Spinal cord (tissue), 10 donors: ENCODE data around the gene PTPRG. TPM values are rescaled to one million over a fixed set of nuclear protein-coding genes. Genes with fewer than 3 reads are reported as not detected.

Source experiments
- DNase-seq, 6 donors: peaks; one replicate each; pipeline versions ENCODE4 v3.0.0 to v3.0.0-alpha.2; 2013 to 2015; ENCODE audit warnings: low spot score in 6 of 6, low read depth in 4 of 6
- H3K27ac ChIP-seq: one replicate; pipeline ENCODE4 v1.5.1; 2013; ENCODE audit warnings: low read depth, low read length, control low read depth
- H3K27me3 ChIP-seq: one replicate; pipeline ENCODE4 v1.6.1; 2013; ENCODE audit warnings: low read length; ENCODE audit not compliant: control insufficient read depth, insufficient read depth
- H3K36me3 ChIP-seq: one replicate; pipeline ENCODE4 v1.6.1; 2013; ENCODE audit warnings: low read length; ENCODE audit not compliant: control insufficient read depth, insufficient read depth
- H3K4me1 ChIP-seq: one replicate; pipeline ENCODE4 v1.6.1; 2013; ENCODE audit warnings: low read length; ENCODE audit not compliant: control insufficient read depth, insufficient read depth
- H3K4me3 ChIP-seq: one replicate; pipeline ENCODE4 v1.5.1; 2013; ENCODE audit warnings: low read depth, low read length, control low read depth
- H3K9me3 ChIP-seq: one replicate; pipeline ENCODE4 v1.6.1; 2013; ENCODE audit warnings: low read length; ENCODE audit not compliant: control insufficient read depth, insufficient read depth
- WGBS: methylation state at CpG from one replicate; pipeline ENCODE4 v1.1.5; 2013; ENCODE audit warnings: missing lambda C conversion rate; ENCODE audit not compliant: insufficient coverage; 5-methylcytosine and 5-hydroxymethylcytosine counted together
- polyA plus RNA-seq, 2 donors: library from polyadenylated mRNA; unstranded; fragments of 120-200 nt; gene quantifications; one replicate each; pipeline ENCODE4 v1.2.1, GENCODE V29; 2013; ENCODE audit not compliant: insufficient read length in 2 of 2
- total RNA-seq, 2 donors: library from RNA; depleted of rRNA in 1 of 2; stranded (reverse); fragments of 120-200 nt in 1 of 2; fragments of >200 nt in 1 of 2; gene quantifications; one replicate each; pipeline versions ENCODE4 v1.2.3 to v1.2.4, GENCODE V29; 2013 to 2014
- donor health status: healthy.

PTPRG gene
- total and polyA plus RNA-seq, 4 donors = 29.2 to 106 (median 60.2) TPM

DNA sequence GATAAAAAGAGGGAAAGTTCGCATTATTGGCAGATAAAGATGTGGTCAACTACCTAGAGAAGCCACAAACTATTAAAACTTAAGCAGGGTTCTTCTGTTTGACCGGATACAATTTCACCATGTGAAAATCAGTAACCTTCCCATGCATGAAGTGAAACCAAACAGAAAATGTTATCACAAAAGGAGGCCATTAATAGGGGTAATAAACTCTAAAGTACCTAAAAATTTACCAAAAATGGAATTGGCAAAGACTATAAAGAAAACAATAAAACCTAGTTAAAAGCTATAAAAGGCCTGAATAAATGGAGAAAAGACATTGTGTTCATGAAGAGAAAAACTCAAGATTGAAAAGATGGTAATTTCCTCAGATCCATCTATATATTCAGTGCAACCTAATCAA, 728.6 kb downstream of the PTPRG start:
- Histone ChIP-seq H3K36me3 (no peaks in the 10 kb centered on the region), H3K4me3 (no peak overlapping the region), H3K4me1 (no peaks in the 10 kb centered on the region), H3K9me3 (no peaks in the 10 kb centered on the region), H3K27me3 (no peaks in the 10 kb centered on the region), H3K27ac (no peak overlapping the region)
- no CpG with 5 or more reads among the region's 2 CpGs for WGBS
- DNase-seq = no peak

- peak in 1 of 6 donors; percentile 16 for DNase-seq
- no peak overlapping the region for H3K27ac ChIP-seq
- no peaks in the 10 kb centered on the region for H3K27me3 ChIP-seq
- no CpG with 5 or more reads among the region's 2 CpGs for WGBS
- H3K4me3 ChIP-seq = no peak overlapping the region
- no peaks in the 10 kb centered on the region for H3K36me3 ChIP-seq
- no peaks in the 10 kb centered on the region for H3K4me1 ChIP-seq
- H3K9me3 ChIP-seq = no peaks in the 10 kb centered on the region
Observed at GRCh38 chr3:62293051-62293780, 731.8 kb downstream of the PTPRG start.

DNA sequence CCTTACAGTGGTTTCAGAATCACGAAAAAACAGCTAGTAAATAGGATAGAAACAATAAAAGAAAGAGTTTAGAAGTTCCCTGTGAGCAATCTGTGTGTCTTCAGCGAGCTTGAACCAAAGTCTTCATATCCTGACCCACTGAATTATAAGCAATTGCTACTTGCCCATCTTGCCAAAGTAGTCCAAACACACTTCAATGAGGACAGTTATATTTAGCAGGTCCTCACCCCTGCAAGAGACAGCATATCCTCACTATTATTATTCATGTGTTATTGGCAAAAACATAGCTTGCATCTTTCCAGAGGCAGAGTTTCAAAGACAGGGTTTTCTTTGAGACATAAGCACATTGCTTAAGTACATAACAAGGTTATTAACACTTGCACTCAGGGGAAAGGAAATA, 734.2 kb downstream of the PTPRG start:
- no peak overlapping the region for H3K27ac ChIP-seq
- H3K9me3 ChIP-seq = no peaks in the 10 kb centered on the region
- H3K4me1 ChIP-seq = no peaks in the 10 kb centered on the region
- no peak overlapping the region for H3K4me3 ChIP-seq
- no peaks in the 10 kb centered on the region for H3K27me3 ChIP-seq
- H3K36me3 ChIP-seq = no peaks in the 10 kb centered on the region
- WGBS = no CpG with 5 or more reads among the region's 2 CpGs
- DNase-seq = no peak

- Histone ChIP-seq H3K4me1 (no peaks in the 10 kb centered on the region), H3K36me3 (no peaks in the 10 kb centered on the region), H3K4me3 (no peak overlapping the region), H3K9me3 (peaks cover 2% of the 10 kb centered on the region), H3K27me3 (no peaks in the 10 kb centered on the region), H3K27ac (no peak overlapping the region)
- WGBS = 100% methylated on average over 2 of the region's 3 CpGs
- DNase-seq = no peak
Observed at GRCh38 chr3:62300617-62301016, 739.2 kb downstream of the PTPRG start.

DNA sequence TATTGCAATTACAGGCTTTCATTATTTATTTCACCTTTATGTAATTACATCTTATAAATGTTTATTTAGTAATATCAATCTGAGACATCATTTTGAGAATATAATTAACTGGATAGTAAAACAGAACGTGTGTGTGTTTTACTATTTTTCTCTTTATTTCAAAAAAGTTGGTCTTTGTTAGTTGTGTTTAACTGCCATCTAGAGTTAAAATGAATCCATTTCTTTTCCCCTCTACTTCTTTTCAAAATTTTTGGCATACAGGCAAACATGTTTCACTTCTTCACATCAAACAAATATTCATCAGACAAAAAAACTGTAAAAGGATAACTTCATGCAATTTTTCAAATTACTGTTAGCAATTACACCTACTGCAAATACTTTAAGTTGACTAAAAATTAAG, 750.8 kb downstream of the PTPRG start:
- H3K9me3 ChIP-seq = no peaks in the 10 kb centered on the region
- no CpG with 5 or more reads among the region's 1 CpG for WGBS

DNA sequence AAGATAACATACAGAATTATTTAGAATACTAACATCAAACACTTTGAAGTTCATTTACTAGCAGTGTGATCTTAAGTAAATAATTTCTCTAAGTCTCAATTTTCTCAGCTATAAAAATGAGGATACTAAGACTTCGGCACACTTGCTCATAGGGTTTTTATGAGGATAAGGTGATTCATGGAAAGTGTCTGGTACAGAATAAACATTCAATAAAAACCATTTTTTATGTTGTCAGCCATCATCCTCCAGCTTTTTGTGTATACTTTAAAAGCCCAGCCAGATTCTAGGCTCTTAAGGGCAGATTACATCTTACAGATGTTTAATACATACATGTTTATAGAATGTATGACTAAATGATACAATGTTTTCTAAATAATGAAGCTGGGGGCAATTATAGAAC, 755.2 kb downstream of the PTPRG start:
- Histone ChIP-seq H3K27ac (no peak overlapping the region), H3K36me3 (no peaks in the 10 kb centered on the region), H3K4me1 (no peaks in the 10 kb centered on the region), H3K27me3 (no peaks in the 10 kb centered on the region), H3K9me3 (no peaks in the 10 kb centered on the region), H3K4me3 (no peak overlapping the region)
- WGBS = no CpG with 5 or more reads among the region's 1 CpG
- no peak for DNase-seq

More for the DNA sequence above, 750.8 kb downstream of the PTPRG start:
- DNase-seq = peak in 3 of 6 donors; percentile 15 to 64 (median 27)
- H3K4me3 ChIP-seq = no peak overlapping the region
- no peaks in the 10 kb centered on the region for H3K27me3 ChIP-seq
- no peaks in the 10 kb centered on the region for H3K4me1 ChIP-seq
- no peaks in the 10 kb centered on the region for H3K36me3 ChIP-seq
- no peak overlapping the region for H3K27ac ChIP-seq

- H3K36me3 ChIP-seq = no peaks in the 10 kb centered on the region
- H3K4me1 ChIP-seq = no peaks in the 10 kb centered on the region
- peak overlapping the region; percentile 87 for H3K4me3 ChIP-seq
- no peak for DNase-seq
- no peaks in the 10 kb centered on the region for H3K9me3 ChIP-seq
- no peaks in the 10 kb centered on the region for H3K27me3 ChIP-seq
- WGBS = 31% methylated on average over 11 of the region's 12 CpGs
- H3K27ac ChIP-seq = peak overlapping the region; percentile 88
Observed at GRCh38 chr3:62318365-62318751, 757.0 kb downstream of the PTPRG start.

DNA sequence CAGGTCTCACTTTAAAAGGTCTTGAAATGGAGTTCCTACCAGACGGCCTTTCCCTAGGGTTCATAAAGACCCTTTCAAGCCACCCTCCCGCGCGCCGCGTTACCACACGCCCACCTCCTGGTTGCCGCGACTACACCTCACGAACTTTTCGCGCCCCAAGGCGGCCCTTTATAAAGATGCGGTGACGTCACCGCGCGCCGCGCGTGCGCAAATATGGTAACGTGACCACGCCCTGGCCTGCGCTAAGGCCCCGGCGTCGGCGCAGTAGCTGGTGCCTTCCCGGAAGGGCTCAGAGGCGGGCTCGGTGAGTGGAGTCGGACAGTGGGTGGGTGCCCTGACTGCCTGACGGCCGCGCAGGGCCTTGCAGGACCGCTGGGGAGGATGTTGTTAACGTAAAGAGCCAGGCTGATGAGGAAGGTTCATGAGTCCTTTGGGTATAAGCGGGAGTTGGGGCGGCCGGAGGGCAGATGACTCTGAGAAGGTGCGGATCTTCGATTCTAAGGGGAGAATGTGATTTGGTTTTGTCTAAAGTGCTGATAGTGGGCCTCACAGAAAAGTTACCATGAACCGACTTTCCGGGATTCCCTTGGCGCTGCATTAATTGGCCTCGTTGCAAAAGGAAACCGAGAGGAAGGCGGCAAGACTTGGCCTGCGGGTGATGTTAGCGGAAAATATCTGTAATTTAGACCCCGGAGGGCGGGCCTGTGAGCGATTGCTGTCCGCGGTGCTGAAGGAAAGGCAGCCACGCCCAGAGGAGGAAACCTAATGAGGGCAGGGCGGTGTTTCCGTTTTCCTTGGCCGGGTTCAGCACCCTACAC, 757.6 kb downstream of the PTPRG start:
- no peaks in the 10 kb centered on the region for H3K4me1 ChIP-seq
- no peaks in the 10 kb centered on the region for H3K27me3 ChIP-seq
- H3K9me3 ChIP-seq = no peaks in the 10 kb centered on the region
- peak overlapping the region; percentile 87 for H3K4me3 ChIP-seq
- WGBS = under 1% methylated on average over 58 of the region's 60 CpGs
- H3K36me3 ChIP-seq = peaks cover 1% of the 10 kb centered on the region
- DNase-seq = peak; percentile 74 to 96 (median 80)
- peak overlapping the region; percentile 88 for H3K27ac ChIP-seq

DNA sequence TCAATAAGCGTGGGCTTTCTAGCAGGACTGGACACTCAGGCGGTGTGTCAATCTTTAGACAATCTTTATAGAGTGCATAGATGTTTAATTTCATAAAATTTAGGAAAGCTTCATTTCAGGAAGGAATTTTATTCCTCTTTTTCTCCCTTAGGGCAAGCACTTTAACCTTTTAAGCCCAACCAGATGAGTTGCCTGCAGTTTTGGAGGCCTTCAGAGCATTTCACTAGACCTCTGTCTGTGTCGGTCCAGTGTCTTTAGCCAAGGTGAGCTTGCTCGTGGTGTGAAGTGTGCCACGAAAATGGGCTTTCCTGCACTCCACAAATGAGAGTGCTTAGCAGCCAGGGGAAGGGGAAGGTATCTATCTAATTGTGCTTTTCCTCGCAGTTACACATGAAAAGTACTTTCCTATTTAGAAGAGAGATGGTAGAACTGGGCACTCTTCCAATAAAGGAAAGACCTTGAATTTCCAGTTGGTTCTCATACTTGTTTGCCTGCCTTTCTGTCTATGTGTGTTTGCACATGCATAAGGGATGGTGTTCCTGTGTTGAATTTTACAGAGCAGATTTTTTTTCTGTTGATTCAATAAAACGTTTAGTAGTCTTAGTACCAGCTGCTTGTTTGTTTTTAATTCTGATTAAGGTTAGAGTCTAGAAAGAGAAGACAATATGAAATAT, 758.3 kb downstream of the PTPRG start:
- Histone ChIP-seq H3K4me3 (peak overlapping the region; percentile 87), H3K9me3 (no peaks in the 10 kb centered on the region), H3K27me3 (no peaks in the 10 kb centered on the region), H3K36me3 (peaks cover 3% of the 10 kb centered on the region), H3K4me1 (no peaks in the 10 kb centered on the region), H3K27ac (no peak overlapping the region)
- DNase-seq = no peak
- 100% methylated on average over 3 of the region's 7 CpGs for WGBS
